ENCODE results near the gene GAMT. TPM values are rescaled to one million over a fixed set of nuclear protein-coding genes. Genes with fewer than 3 reads are reported as not detected.

The GAMT gene
- polyA plus RNA-seq (2012; ENCODE audit: missing spikeins): 12.3 TPM

GRCh38 chr19:1401138-1401888 lies at the start of gene GAMT:
GAMT (minus strand) TSS chr19:1401542; CDS start chr19:1401476, 66 bp downstream.
- DNase-seq (ENCODE audit: insufficient read length) (peak; percentile 79), FAIRE-seq (peak; percentile 85)
- TF ChIP-seq POLR2AphosphoS5 (IDR thresholded peaks at IDR 0.05; ENCODE audit: low read depth, low read length) (no peak), POLR2A (IDR thresholded peaks at IDR 0.05; ENCODE audit: low read depth, low read length) (no peak), TAF1 (IDR thresholded peaks at IDR 0.05; ENCODE audit: borderline replicate concordance, low read depth, low read length) (no peak)

- TF ChIP-seq POLR2AphosphoS5 (IDR thresholded peaks at IDR 0.05; ENCODE audit: low read depth, low read length) (no peak), TAF1 (IDR thresholded peaks at IDR 0.05; ENCODE audit: borderline replicate concordance, low read depth, low read length) (no peak), POLR2A (IDR thresholded peaks at IDR 0.05; ENCODE audit: low read depth, low read length) (no peak)
- FAIRE-seq (no peak), DNase-seq (ENCODE audit: insufficient read length) (no peak)
Observed at GRCh38 chr19:1449467-1450442, 48.4 kb upstream of the GAMT start, which contains the start of gene APC2. APC2 (plus strand) TSS chr19:1450121; CDS start chr19:1453002, 2,881 bp downstream.

- FAIRE-seq (no peak), DNase-seq (ENCODE audit: insufficient read length) (no peak)
- TF ChIP-seq TAF1 (IDR thresholded peaks at IDR 0.05; ENCODE audit: borderline replicate concordance, low read depth, low read length) (no peak), POLR2A (IDR thresholded peaks at IDR 0.05; ENCODE audit: low read depth, low read length) (no peak), POLR2AphosphoS5 (IDR thresholded peaks at IDR 0.05; ENCODE audit: low read depth, low read length) (no peak)
Observed at GRCh38 chr19:1447944-1448343, 46.6 kb upstream of the GAMT start.

GRCh38 chr19:1447504-1447903 lies 46.2 kb upstream of the GAMT start:
- no peak for DNase-seq (ENCODE audit: insufficient read length)
- no peak for FAIRE-seq
- TF ChIP-seq POLR2AphosphoS5 (IDR thresholded peaks at IDR 0.05; ENCODE audit: low read depth, low read length) (no peak), TAF1 (IDR thresholded peaks at IDR 0.05; ENCODE audit: borderline replicate concordance, low read depth, low read length) (no peak), POLR2A (IDR thresholded peaks at IDR 0.05; ENCODE audit: low read depth, low read length) (no peak)

- FAIRE-seq: no peak
- no peak for DNase-seq (ENCODE audit: insufficient read length)
- TF ChIP-seq POLR2AphosphoS5 (IDR thresholded peaks at IDR 0.05; ENCODE audit: low read depth, low read length) (no peak), POLR2A (IDR thresholded peaks at IDR 0.05; ENCODE audit: low read depth, low read length) (no peak), TAF1 (IDR thresholded peaks at IDR 0.05; ENCODE audit: borderline replicate concordance, low read depth, low read length) (no peak)
Observed at GRCh38 chr19:1446713-1447481, 45.6 kb upstream of the GAMT start.

- TF ChIP-seq POLR2A (IDR thresholded peaks at IDR 0.05; ENCODE audit: low read depth, low read length): no peak
- no peak for TF ChIP-seq TAF1 (IDR thresholded peaks at IDR 0.05; ENCODE audit: borderline replicate concordance, low read depth, low read length)
- no peak for TF ChIP-seq POLR2AphosphoS5 (IDR thresholded peaks at IDR 0.05; ENCODE audit: low read depth, low read length)
- DNase-seq (ENCODE audit: insufficient read length) (no peak), FAIRE-seq (no peak)
Observed at GRCh38 chr19:1445932-1446712, 44.8 kb upstream of the GAMT start.

- peak; percentile 90 for FAIRE-seq
Observed at GRCh38 chr19:1445185-1445931, 44.0 kb upstream of the GAMT start.

GRCh38 chr19:1441677-1442438 lies 40.5 kb upstream of the GAMT start:
- FAIRE-seq: no peak
- TF ChIP-seq TAF1 (IDR thresholded peaks at IDR 0.05; ENCODE audit: borderline replicate concordance, low read depth, low read length) (no peak), POLR2A (IDR thresholded peaks at IDR 0.05; ENCODE audit: low read depth, low read length) (peak; percentile 12; the same call in 1 of the 2 replicates), POLR2AphosphoS5 (IDR thresholded peaks at IDR 0.05; ENCODE audit: low read depth, low read length) (no peak; the same call in 1 of the 2 replicates)
- no peak for DNase-seq (ENCODE audit: insufficient read length)

More at GRCh38 chr19:1445185-1445931, 44.0 kb upstream of the GAMT start:
- no peak for TF ChIP-seq POLR2AphosphoS5 (IDR thresholded peaks at IDR 0.05; ENCODE audit: low read depth, low read length)
- TF ChIP-seq POLR2A (IDR thresholded peaks at IDR 0.05; ENCODE audit: low read depth, low read length): no peak
- TF ChIP-seq TAF1 (IDR thresholded peaks at IDR 0.05; ENCODE audit: borderline replicate concordance, low read depth, low read length): no peak
- peak; percentile 98 for DNase-seq (ENCODE audit: insufficient read length)

GRCh38 chr19:1441022-1441426 lies 39.7 kb upstream of the GAMT start:
- no peak for FAIRE-seq
- TF ChIP-seq POLR2AphosphoS5 (IDR thresholded peaks at IDR 0.05; ENCODE audit: low read depth, low read length): peak; percentile 44; the same call in 1 of the 2 replicates
- TF ChIP-seq TAF1 (IDR thresholded peaks at IDR 0.05; ENCODE audit: borderline replicate concordance, low read depth, low read length): no peak
- peak; percentile 7; the same call in 1 of the 2 replicates for TF ChIP-seq POLR2A (IDR thresholded peaks at IDR 0.05; ENCODE audit: low read depth, low read length)
- DNase-seq (ENCODE audit: insufficient read length): no peak
